Raji (cell line): Measurements from ENCODE around the gene STK17B.
A peak's percentile ranks its signal among the peaks of the same experiment; 100 is the strongest.

ENCODE experiments used
- POLR2A ChIP-seq: IDR thresholded peaks from 2 replicates; pipeline ENCODE4 v1.6.1; 2011; ENCODE audit warnings: low read depth, low read length, control low read depth; ENCODE audit not compliant: insufficient read depth

STK17B gene

DNA sequence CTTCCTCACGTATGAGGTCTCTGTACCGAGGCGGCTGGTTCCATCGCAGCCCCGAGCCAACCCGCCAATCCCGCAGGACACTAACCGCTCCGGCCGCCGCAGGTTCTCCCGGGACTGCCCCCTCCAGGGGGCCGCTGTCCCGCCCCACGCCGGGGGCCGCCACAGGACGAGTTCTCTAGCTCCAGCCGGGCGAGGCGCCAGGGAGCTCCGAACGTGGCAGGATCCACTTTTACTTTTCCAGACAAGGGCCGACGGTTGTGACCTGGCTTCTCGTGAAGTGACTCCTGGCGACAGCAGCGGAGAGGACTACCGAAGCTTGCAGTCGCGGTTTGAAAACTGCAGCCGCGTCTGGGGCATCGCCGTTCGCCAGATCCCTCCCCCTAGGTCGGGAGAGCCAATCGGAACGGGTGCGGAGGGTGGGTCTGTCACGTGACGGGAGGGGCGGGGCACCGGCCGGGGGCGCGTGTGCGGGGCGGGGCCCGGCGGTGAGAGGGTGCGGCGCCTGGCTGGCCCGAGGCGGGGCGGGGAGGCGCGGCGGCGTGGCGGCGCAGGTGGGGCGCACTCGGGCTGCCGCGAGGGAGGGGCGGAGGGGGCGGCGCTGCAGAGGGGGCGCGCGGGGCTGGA, at the start of gene STK17B:
Gene STK17B (minus strand): TSS at position 331 of the 624 bp plus-strand sequence. CDS start 8,195 bp downstream, outside the sequence.
- TF ChIP-seq POLR2A, result peak; percentile 99

- no peak for TF ChIP-seq POLR2A
Measured at GRCh38 chr2:196220671-196221070, 49.3 kb upstream of the STK17B start.

GRCh38 chr2:196219671-196220070, 48.3 kb upstream of the STK17B start:
- no peak for TF ChIP-seq POLR2A

DNA sequence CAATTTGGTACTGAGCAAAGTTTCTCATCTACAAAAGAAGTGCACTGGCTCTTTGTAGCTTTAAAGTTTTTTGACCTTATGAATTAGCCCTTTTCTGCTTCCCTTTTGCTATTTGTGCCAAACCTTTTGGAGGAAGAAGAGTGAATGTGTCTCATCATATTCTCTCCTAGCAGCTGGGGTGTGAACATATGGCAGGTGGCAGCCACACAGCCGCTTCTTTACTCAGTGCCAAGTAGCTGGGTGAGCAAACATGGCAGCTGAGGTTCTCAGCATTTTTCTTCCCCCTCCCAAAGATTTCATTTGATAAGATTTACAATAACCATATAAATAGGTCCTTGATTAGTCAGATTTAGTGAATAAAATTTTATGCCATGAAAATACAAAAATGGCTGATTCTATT, 46.7 kb upstream of the STK17B start:
- TF ChIP-seq POLR2A, result no peak

GRCh38 chr2:196217116-196217515, 45.7 kb upstream of the STK17B start:
- TF ChIP-seq POLR2A, result no peak

DNA sequence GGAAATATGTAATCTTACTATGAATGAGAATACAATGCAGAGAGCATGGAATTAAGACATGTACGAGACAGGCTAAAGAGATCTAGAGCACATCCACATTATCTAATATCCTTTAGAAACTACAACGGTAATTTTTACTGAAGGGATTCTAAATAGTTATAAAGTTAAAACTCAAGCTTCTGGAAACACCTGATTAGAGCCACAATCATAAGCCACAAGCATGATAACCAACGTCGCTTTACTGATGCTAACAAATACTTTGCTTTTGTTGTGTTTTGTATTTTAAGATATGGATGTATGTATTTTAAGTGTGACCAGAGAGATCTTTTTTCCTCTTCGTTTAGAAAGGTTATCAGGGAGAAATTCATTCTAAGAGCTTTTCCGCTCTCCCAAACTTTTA, 44.0 kb upstream of the STK17B start:
- no peak for TF ChIP-seq POLR2A

- TF ChIP-seq POLR2A, result no peak
Measured at GRCh38 chr2:196214156-196214555, 42.8 kb upstream of the STK17B start.

GRCh38 chr2:196213252-196213980, 42.0 kb upstream of the STK17B start:
- no peak for TF ChIP-seq POLR2A

DNA sequence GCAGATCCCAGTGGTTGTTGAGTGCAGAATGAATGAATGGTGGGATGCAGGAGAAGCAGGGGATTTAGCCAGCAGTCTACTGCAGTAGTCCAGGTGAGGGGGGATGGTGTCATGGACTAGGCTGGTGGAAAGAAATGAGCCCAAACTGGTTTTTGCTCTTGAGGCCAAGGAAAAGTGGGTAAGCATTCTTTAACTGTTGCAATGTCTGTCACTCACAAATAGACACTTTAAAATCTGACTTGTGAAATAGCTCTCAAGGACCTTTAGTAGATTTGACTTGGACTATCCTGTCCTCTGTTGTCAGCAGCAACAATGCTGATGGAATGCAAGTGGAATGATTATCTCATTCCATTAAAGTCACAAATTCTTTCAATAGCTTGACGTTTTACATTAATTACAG, 37.5 kb upstream of the STK17B start:
- no peak for TF ChIP-seq POLR2A

GRCh38 chr2:196206804-196207203, 35.4 kb upstream of the STK17B start:
- no peak for TF ChIP-seq POLR2A

- TF ChIP-seq POLR2A, result no peak
Measured at GRCh38 chr2:196205881-196206435, 34.6 kb upstream of the STK17B start.

DNA sequence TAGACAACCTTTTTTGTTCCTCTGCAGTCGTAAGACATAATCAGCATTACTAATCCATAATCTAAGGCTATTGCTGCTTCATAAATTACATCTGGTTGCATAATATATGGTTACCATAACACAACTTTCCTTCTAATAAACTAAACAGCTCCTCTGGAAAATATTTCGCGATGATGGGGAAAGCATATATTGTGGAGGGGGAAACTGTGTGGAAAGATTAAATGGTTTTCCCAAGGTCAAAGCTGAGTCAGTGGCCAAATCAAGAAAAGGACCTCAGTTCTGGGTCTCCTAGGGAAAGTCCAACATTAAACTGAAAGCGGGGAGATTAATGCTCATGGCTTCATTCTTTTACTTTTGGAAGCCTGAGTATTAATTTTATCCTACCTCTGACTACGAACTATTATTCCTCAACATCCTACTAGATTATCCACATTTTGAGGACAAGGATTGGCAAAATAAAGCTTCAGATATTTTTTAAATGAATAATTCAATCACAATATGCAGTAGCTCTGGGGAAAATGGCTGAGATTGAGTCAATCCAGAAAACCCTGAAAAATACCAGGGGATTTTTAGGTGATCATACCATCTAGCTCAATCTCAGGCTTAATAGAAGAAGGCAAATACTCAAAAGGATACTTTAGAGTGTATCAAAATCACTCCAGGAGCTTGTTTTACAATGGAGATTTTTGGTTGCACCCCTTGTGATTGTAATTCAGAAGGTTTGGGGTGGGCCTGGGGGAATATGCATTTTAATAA, 33.8 kb upstream of the STK17B start:
- no peak for TF ChIP-seq POLR2A

DNA sequence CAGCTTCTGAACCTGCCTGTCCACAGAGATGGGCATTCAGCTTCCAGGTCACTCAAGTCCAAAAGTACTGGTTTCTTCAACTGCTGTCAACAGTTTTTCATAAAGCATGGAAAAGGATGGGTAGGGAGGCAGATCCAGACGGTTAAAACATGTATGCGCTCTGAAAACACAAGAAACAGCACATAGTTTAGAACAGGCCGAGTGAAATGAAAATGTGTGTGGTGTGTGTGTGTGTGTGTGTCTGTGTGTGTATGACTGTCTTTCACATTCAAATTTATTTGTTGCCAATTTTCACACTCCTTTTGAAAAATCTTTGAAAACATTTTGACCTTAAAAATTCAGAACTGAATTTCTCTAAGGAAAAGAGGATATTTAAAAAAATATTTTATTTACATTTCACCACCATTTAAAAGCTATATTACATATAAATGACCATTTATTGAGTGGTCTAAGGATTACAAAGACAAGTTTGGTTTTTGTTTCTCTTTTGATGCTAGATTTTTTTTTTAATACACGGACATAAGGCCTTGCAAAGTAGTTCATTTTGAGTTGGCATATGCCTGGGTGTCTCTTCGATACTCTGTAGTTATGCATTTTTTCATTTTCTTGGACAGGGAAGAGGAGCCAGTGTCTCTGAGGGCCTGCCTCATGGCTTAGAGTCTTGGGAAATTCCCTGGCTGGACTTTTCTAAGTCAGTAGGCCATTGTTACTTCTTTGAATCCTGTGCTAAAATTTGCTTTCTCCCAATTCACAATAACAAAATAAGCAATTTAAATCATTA, 30.0 kb upstream of the STK17B start:
- no peak for TF ChIP-seq POLR2A

GRCh38 chr2:196200557-196200956, 29.2 kb upstream of the STK17B start:
- no peak for TF ChIP-seq POLR2A

- TF ChIP-seq POLR2A, result no peak
Measured at GRCh38 chr2:196195758-196196157, 24.4 kb upstream of the STK17B start.
